ENCODE data around the gene SPAG8. TPM values are rescaled to one million over a fixed set of nuclear protein-coding genes. Genes with fewer than 3 reads are reported as not detected.

SPAG8 gene, protein sequence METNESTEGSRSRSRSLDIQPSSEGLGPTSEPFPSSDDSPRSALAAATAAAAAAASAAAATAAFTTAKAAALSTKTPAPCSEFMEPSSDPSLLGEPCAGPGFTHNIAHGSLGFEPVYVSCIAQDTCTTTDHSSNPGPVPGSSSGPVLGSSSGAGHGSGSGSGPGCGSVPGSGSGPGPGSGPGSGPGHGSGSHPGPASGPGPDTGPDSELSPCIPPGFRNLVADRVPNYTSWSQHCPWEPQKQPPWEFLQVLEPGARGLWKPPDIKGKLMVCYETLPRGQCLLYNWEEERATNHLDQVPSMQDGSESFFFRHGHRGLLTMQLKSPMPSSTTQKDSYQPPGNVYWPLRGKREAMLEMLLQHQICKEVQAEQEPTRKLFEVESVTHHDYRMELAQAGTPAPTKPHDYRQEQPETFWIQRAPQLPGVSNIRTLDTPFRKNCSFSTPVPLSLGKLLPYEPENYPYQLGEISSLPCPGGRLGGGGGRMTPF
- total RNA-seq: 8.3 TPM

DNA sequence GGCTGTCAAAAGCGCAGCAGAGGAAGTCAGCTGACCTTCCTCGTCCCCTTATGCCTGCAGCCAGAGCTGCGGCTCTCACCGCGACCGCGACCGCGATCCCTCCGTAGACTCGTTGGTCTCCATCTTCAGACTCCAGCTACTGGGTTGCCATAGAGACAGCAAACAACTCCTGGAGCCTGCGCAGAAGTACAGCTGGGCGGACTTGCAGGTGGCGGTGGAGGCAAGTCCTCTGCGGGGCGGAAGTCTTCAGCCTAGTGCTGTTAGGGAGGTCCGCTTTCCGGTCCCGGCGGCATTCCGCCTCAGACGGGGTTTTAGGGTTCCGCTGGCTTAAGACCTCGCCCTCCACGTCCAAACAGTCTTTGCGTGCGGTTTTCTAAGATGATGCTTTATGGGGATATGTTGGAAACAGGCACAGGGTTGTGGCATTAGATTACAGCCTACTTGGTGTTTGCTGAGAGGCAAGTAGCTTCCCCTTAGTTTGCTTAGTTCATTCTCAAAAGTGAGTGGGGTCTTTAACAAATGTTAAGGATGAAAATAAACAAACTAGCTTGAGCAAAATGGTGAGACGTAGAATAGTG, at the start of gene SPAG8:
SPAG8 (minus strand) TSS at position 238 of the 578 bp plus-strand sequence; CDS start at position 123, 115 bp downstream.

DNA sequence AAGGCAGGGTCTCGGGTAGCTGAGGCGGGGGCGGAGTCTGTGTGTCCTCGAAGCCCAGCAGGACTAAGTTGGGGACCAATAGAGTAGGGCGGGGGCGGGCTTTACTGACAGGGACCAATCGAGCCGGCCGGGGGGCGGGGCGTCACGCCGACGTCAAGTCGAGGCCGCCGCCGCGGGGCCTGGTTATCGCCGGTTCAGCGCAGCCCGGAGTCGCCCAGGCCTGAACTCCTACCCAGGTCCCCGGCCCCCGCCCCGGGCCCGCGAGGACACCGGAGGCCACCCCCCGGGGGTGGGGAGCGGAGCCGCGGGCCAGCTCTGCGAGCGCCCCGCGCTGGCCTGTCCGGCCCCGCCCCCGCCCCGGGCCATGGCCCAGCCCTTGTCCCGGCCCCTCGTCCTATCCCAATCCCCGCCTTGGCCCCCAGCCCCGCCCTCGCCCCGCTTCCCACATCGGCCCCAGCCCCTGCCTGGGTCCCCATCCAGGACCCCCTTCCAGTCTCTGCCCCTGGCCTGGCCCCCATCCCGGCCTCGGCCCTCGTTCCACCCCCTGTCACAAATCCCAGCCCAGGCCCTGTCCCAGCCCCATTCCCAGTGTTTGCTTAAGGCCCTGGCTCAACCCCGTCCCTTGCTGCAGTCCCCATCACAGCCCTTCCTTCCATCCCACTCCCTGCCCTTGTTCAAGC, 17.2 kb upstream of the SPAG8 start, which contains the start of gene TMEM8B:
TMEM8B (plus strand) TSS at position 145 of the 680 bp plus-strand sequence; CDS start at position 365, 220 bp downstream.

DNA sequence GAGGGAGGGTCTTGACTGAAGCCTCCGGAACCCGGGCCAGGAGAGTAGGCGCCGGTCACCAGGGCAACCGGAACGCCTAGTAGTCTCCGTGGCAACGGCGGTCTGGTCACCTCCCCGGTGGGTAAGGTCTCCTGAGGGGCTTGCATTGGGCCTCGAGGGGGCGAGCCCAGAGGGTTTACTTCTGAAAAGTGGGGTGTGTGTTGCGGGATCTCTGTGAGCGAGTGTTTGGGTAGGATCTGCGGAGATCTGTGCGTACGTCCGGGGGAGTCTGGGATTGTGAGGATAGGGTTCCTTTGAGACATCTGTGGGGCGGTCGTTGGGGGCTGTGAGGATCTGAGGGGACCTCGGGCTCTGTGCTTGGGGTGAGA, 16.6 kb upstream of the SPAG8 start, which contains the start of gene FAM221B:
FAM221B (minus strand) TSS at position 17 of the 368 bp plus-strand sequence. CDS start 2,571 bp downstream, outside the sequence.

DNA sequence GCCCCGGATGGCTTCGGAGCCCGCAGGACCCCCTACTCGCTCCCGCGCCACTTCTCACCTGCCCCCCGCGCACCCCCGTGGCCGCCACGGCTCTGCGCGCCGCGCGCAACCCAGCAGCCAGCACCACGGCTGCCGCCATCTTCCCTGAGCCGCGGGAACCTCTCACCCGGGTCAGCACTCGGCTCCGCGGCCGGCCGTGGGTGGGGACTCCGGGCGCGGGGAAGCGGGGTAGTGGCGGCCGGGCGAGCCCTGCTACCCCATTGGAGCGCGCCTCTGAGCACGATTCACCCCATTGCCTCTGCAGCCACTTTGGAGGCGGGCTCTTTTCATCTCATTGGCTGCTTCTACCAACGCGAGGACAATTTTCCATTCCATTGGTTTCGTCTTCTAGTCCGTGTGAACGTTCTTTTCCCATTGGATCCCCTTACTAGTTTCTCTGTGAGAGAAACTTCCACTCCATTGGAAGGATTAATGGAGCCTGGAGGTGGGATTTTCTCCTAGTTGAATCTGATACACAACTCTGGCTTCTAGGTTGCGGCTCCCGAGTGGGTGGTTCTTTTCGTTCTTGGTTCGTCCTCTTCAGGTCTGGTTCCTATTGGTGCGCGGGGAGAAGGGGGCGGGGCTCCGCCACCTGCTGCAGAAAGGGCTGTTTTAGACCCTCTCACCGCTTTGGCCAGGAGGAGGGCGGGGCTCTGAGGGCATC, 2.9 kb upstream of the SPAG8 start, which contains the start of gene HINT2:
HINT2 (minus strand) TSS at position 202 of the 703 bp plus-strand sequence; CDS start at position 139, 63 bp downstream.

DNA sequence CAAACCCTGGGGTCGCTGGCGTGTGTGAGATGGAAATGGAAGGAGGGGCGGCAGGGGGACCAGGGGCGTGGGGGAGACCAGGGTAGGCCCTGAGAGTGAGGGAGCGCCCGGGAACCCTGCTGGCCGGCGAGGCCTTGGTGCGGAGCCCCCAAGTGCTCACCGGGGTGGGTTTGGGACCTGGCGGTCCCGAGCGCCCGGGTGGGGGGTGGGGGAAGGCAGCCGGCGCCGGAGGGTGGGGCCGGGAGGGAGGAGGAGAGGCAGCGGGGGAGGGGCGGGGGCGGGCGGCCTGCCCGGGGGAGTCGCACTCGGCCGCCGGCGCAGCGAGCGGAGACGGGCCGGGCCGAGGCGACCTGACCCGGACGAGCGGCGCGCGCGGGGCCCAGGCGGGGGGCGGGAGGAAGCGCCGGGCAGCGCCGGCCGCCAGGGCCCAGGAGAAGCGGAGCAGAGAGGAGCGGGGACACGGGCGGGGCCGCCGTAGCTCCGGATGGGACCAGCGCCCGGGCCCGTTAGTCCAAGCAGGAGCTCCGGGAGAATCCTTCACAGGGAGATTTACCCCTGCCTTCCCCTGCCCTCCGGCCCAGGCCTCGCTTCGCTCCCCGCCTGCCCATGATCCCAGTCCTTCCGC, 20.7 kb downstream of the SPAG8 start, which contains the start of gene NPR2:
NPR2 (plus strand) TSS at position 295 of the 625 bp plus-strand sequence. CDS start 818 bp downstream, outside the sequence.

Small RNAs within 50 kb of the gene (small RNA-seq; reads per million reads assigned to genes)
- gene HINT2: not detected

Other genes starting within 250 kb of the SPAG8 start
- gene TESK1, start 207.0 kb downstream of the SPAG8 start, total RNA-seq: 20.1 TPM
- gene CD72, start 193.8 kb downstream of the SPAG8 start, total RNA-seq: 0.46 TPM
- gene SIT1, start 161.3 kb downstream of the SPAG8 start, total RNA-seq: not detected
- 144,204 TPM for gene RMRP, start 154.2 kb downstream of the SPAG8 start, total RNA-seq
- gene CCDC107, start 154.0 kb downstream of the SPAG8 start, total RNA-seq: 11.5 TPM
- 0.46 TPM for gene ARHGEF39, start 147.1 kb downstream of the SPAG8 start, total RNA-seq
- 1.2 TPM for gene CA9, start 138.3 kb downstream of the SPAG8 start, total RNA-seq
- 14.1 TPM for gene TPM2, start 122.3 kb downstream of the SPAG8 start, total RNA-seq
- 24.9 TPM for gene TLN1, start 80.1 kb downstream of the SPAG8 start, total RNA-seq
- gene CREB3, start 79.6 kb downstream of the SPAG8 start, total RNA-seq: 33.0 TPM
- 60.7 TPM for gene GBA2, start 63.0 kb downstream of the SPAG8 start, total RNA-seq
- gene RGP1, start 63.0 kb downstream of the SPAG8 start, total RNA-seq: 19.1 TPM
- not detected for gene MSMP, start 58.0 kb downstream of the SPAG8 start, total RNA-seq
- gene NPR2, start 20.7 kb downstream of the SPAG8 start, total RNA-seq: 11.3 TPM
- 13.4 TPM for gene HINT2, start 2.8 kb upstream of the SPAG8 start, total RNA-seq
- 0.23 TPM for gene FAM221B, start 16.5 kb upstream of the SPAG8 start, total RNA-seq
- 10.4 TPM for gene TMEM8B, start 17.0 kb upstream of the SPAG8 start, total RNA-seq
- gene OR13J1, start 58.1 kb upstream of the SPAG8 start, total RNA-seq: not detected
- not detected for gene HRCT1, start 93.9 kb upstream of the SPAG8 start, total RNA-seq
- gene SPAAR, start 97.2 kb upstream of the SPAG8 start, total RNA-seq: 0.46 TPM
- not detected for gene OR2S2, start 145.9 kb upstream of the SPAG8 start, total RNA-seq
- gene RECK, start 224.7 kb upstream of the SPAG8 start, total RNA-seq: 9.0 TPM

Measured in diencephalon (tissue), 1 donor.